ENCODE measurements around the gene SLC38A9.
A peak's percentile ranks its signal among the peaks of the same experiment; 100 is the strongest.

Gene SLC38A9

DNA sequence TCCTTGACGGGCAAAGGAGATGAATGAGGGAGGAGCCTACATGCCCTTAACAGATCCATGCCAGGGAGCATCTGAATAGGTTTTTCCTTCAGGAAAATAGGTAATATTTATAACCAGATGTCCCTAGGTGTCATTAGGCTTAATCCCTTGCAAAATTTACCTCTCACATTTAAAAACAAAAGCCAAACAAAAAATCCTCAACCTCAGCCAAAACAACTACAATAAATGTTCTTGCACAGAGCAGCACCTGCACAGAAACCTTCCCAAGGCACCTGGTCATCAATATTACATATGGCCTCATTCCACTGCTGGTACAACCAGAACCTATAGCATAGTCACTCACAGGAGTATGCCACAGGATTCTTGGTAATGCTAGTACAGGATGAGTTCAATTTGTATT, 30.1 kb downstream of the SLC38A9 start:
- H3K27ac ChIP-seq (ENCODE audit: low read depth, low read length) = no peak overlapping the region
- no peaks in the 10 kb centered on the region for H3K79me2 ChIP-seq (ENCODE audit: control insufficient read depth, insufficient read depth, low read length, unreplicated experiment)
- H3K27me3 ChIP-seq (ENCODE audit: insufficient read depth, low read length) = no peaks in the 10 kb centered on the region
- no peak overlapping the region for H2AFZ ChIP-seq (ENCODE audit: low read length, unreplicated experiment)
- H3K4me3 ChIP-seq (ENCODE audit: low read depth, low read length) = no peak overlapping the region
- no peaks in the 10 kb centered on the region for H3K36me3 ChIP-seq (ENCODE audit: insufficient read depth, low read length)
- H3K4me1 ChIP-seq (ENCODE audit: control insufficient read depth, insufficient read depth, low read length, unreplicated experiment) = peaks cover 12% of the 10 kb centered on the region

DNA sequence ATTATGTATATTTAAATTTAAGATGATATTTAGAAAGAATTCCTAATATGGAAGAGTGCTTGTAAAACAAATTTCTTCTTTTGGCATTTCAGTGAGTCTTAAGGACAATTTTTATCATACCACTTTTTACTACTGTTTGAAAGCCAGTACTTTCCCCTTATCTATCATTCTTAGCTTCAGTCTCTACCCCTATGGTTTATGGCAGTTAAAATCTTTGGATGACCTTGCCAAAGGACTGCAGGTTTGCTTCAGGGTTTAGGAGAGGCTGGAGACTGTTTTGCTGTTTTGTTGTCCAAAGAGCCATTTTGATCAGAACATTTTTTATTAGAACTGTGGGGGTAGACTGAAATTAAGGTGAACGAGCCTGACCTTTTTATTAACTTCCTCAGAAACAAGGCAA, 30.8 kb downstream of the SLC38A9 start:
- Histone ChIP-seq H3K36me3 (ENCODE audit: insufficient read depth, low read length) (no peaks in the 10 kb centered on the region), H3K4me3 (ENCODE audit: low read depth, low read length) (no peak overlapping the region), H2AFZ (ENCODE audit: low read length, unreplicated experiment) (no peak overlapping the region), H3K27ac (ENCODE audit: low read depth, low read length) (no peak overlapping the region), H3K4me1 (ENCODE audit: control insufficient read depth, insufficient read depth, low read length, unreplicated experiment) (peaks cover 12% of the 10 kb centered on the region), H3K79me2 (ENCODE audit: control insufficient read depth, insufficient read depth, low read length, unreplicated experiment) (no peaks in the 10 kb centered on the region), H3K27me3 (ENCODE audit: insufficient read depth, low read length) (no peaks in the 10 kb centered on the region)

DNA sequence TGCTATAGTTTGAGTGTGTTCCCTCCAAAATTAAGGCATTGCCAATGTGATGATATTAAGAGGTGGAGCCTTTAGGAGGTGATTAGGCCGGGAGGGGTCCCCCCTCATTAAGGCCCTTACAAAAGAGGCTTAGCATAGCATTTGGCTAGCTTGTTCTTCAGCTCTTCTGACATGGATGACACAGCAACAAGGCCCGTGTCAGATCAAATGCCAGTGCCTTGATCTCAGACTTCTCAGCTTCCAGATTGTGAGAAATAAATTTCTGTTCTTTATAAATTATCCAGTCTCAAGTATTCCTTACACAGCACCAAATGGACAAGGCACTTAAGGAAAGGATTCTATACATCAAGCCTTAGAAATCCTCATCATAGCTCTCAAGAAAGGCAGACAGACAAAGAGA, 31.8 kb downstream of the SLC38A9 start:
- H3K27ac ChIP-seq (ENCODE audit: low read depth, low read length) = no peak overlapping the region
- no peaks in the 10 kb centered on the region for H3K36me3 ChIP-seq (ENCODE audit: insufficient read depth, low read length)
- H3K4me1 ChIP-seq (ENCODE audit: control insufficient read depth, insufficient read depth, low read length, unreplicated experiment) = peaks cover 18% of the 10 kb centered on the region
- H3K79me2 ChIP-seq (ENCODE audit: control insufficient read depth, insufficient read depth, low read length, unreplicated experiment) = no peaks in the 10 kb centered on the region
- no peaks in the 10 kb centered on the region for H3K27me3 ChIP-seq (ENCODE audit: insufficient read depth, low read length)
- no peak overlapping the region for H2AFZ ChIP-seq (ENCODE audit: low read length, unreplicated experiment)
- H3K4me3 ChIP-seq (ENCODE audit: low read depth, low read length) = peak overlapping the region; percentile 2; the same call in 1 of the 2 replicates

DNA sequence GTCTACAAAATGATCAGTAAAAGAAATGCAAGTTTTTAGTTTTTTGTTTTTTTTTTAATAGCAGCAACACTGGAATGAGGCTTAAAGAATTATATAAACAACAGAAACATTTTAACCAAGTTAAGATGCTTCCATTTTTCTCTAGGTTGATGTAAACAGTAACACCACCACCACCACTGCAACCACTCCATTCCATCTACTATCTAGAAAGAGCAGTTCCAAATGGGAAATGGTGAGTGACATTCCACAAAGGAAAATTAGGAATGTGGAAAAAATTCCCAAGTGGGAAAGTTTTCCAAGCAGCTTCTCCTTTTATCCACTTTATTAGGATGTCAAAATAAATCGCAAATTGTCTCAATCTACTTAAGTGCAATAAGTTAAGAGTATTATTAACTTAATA, 32.6 kb downstream of the SLC38A9 start:
- Histone ChIP-seq H3K79me2 (ENCODE audit: control insufficient read depth, insufficient read depth, low read length, unreplicated experiment) (no peaks in the 10 kb centered on the region), H3K4me1 (ENCODE audit: control insufficient read depth, insufficient read depth, low read length, unreplicated experiment) (peaks cover 24% of the 10 kb centered on the region), H3K27ac (ENCODE audit: low read depth, low read length) (no peak overlapping the region), H2AFZ (ENCODE audit: low read length, unreplicated experiment) (no peak overlapping the region), H3K4me3 (ENCODE audit: low read depth, low read length) (no peak overlapping the region), H3K36me3 (ENCODE audit: insufficient read depth, low read length) (no peaks in the 10 kb centered on the region), H3K27me3 (ENCODE audit: insufficient read depth, low read length) (no peaks in the 10 kb centered on the region)

DNA sequence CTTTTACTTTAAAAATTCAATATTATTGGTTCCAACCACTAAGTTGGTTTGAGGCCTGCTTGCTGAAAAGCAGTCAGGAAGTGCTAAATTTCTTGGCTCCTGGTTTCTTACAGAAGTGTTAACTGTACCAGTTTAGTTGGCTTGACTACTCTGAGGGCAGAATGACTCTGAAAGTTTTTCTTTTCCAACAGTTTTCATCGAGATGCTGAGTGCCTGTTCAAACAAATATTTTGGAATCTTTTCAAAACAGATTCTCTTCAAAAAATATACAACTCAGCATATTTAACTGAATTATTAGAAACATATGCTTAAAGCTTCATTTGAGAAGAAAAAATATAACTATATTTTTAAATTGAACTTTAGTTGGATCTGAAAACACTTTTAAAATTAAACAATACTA, 37.0 kb downstream of the SLC38A9 start:
- Histone ChIP-seq H2AFZ (ENCODE audit: low read length, unreplicated experiment) (no peak overlapping the region), H3K27me3 (ENCODE audit: insufficient read depth, low read length) (no peaks in the 10 kb centered on the region), H3K36me3 (ENCODE audit: insufficient read depth, low read length) (no peaks in the 10 kb centered on the region), H3K4me1 (ENCODE audit: control insufficient read depth, insufficient read depth, low read length, unreplicated experiment) (peaks cover 27% of the 10 kb centered on the region), H3K79me2 (ENCODE audit: control insufficient read depth, insufficient read depth, low read length, unreplicated experiment) (no peaks in the 10 kb centered on the region), H3K4me3 (ENCODE audit: low read depth, low read length) (no peak overlapping the region), H3K27ac (ENCODE audit: low read depth, low read length) (peak overlapping the region; percentile 12; the same call in 1 of the 2 replicates)

DNA sequence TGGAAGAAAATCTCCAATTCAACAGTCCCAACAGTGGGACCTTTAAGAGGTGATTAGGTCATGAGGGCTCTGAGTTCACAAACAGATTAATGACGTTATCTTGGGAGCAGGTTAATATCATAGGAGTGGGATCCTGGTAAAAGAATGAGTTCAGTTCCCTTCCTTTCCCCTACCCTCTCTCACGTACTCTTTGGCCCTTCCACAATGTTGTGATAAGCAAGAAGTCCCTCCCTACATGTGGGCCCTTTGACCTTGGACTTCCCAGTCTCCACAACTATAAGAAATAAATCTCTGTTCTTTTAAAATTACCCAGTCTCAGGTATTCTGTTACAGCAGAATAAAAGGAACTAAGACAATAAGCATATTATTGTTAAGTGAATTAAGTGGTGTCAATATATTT, 37.8 kb downstream of the SLC38A9 start:
- Histone ChIP-seq H3K79me2 (ENCODE audit: control insufficient read depth, insufficient read depth, low read length, unreplicated experiment) (no peaks in the 10 kb centered on the region), H3K27me3 (ENCODE audit: insufficient read depth, low read length) (no peaks in the 10 kb centered on the region), H3K4me1 (ENCODE audit: control insufficient read depth, insufficient read depth, low read length, unreplicated experiment) (peaks cover 27% of the 10 kb centered on the region), H3K36me3 (ENCODE audit: insufficient read depth, low read length) (no peaks in the 10 kb centered on the region), H3K27ac (ENCODE audit: low read depth, low read length) (no peak overlapping the region), H3K4me3 (ENCODE audit: low read depth, low read length) (no peak overlapping the region), H2AFZ (ENCODE audit: low read length, unreplicated experiment) (no peak overlapping the region)

DNA sequence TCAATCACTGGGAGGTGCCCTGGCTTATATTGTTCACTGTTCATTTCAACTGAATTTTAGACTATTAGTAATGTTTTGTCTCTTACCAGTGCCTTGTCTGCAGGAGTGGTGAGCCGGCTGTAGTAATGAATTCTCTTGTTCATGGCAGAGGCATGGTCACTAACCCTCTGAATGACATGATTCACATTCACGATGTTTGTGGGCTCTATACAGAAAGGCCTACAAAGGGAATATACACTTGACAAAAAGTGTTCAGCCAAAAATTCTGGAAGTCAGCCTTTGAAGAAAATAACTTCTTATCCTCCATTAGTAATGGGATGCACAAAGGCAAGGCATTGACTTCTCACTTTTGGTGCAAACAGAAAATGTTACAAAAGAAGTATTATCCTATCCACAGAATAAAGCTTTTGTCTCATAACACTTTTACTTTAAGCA, 39.6 kb downstream of the SLC38A9 start:
- H3K4me1 ChIP-seq (ENCODE audit: control insufficient read depth, insufficient read depth, low read length, unreplicated experiment) = peaks cover 37% of the 10 kb centered on the region
- H3K27ac ChIP-seq (ENCODE audit: low read depth, low read length) = peak overlapping the region; percentile 47
- no peaks in the 10 kb centered on the region for H3K27me3 ChIP-seq (ENCODE audit: insufficient read depth, low read length)
- no peaks in the 10 kb centered on the region for H3K36me3 ChIP-seq (ENCODE audit: insufficient read depth, low read length)
- H3K4me3 ChIP-seq (ENCODE audit: low read depth, low read length) = no peak overlapping the region
- no peaks in the 10 kb centered on the region for H3K79me2 ChIP-seq (ENCODE audit: control insufficient read depth, insufficient read depth, low read length, unreplicated experiment)
- no peak overlapping the region for H2AFZ ChIP-seq (ENCODE audit: low read length, unreplicated experiment)

DNA sequence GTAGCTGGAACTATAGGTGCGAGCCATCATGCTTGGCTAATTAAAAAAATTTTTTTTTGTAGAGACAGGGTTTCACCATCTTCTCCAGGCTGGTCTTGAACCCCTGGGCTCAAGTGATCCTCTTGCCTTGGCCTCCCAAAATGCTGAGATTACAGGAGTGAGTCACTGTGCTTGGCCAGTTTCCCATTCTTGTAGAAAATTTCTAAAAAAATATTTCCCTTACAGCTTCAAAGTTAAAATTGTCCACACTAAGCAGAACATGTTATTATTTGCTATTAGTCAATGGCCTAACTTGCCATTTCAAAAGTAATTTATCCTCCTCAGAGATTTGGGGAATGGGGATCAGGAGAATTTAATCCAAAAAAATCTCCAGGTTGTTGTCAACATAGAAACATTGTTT, 40.1 kb downstream of the SLC38A9 start:
- Histone ChIP-seq H2AFZ (ENCODE audit: low read length, unreplicated experiment) (no peak overlapping the region), H3K27ac (ENCODE audit: low read depth, low read length) (peak overlapping the region; percentile 47)

DNA sequence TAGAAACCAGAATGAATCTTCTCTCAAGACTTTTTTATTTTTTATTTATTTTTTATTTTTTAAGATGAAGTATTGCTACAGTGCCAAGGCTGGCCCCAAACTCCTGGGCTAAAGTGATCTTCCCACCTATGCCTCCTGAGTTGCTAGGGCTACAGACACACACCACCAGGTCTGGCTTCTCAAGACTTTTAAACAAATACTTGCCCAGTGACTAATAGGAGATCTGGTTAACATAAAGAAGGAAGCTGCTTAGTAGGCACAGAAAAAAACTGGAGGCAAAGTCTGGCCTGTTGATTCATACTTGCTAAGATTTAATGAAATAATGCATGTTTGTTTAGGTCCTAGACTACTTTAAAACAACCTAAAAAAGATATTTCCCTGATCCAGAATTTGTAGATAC, 43.8 kb downstream of the SLC38A9 start:
- Histone ChIP-seq H3K4me3 (ENCODE audit: low read depth, low read length) (no peak overlapping the region), H3K79me2 (ENCODE audit: control insufficient read depth, insufficient read depth, low read length, unreplicated experiment) (no peaks in the 10 kb centered on the region), H3K27me3 (ENCODE audit: insufficient read depth, low read length) (no peaks in the 10 kb centered on the region), H3K36me3 (ENCODE audit: insufficient read depth, low read length) (no peaks in the 10 kb centered on the region), H3K27ac (ENCODE audit: low read depth, low read length) (peak overlapping the region; percentile 85), H3K4me1 (ENCODE audit: control insufficient read depth, insufficient read depth, low read length, unreplicated experiment) (peaks cover 28% of the 10 kb centered on the region), H2AFZ (ENCODE audit: low read length, unreplicated experiment) (no peak overlapping the region)

More for the DNA sequence above, 40.1 kb downstream of the SLC38A9 start:
- Histone ChIP-seq H3K4me1 (ENCODE audit: control insufficient read depth, insufficient read depth, low read length, unreplicated experiment) (peaks cover 37% of the 10 kb centered on the region), H3K4me3 (ENCODE audit: low read depth, low read length) (no peak overlapping the region), H3K27me3 (ENCODE audit: insufficient read depth, low read length) (no peaks in the 10 kb centered on the region), H3K36me3 (ENCODE audit: insufficient read depth, low read length) (no peaks in the 10 kb centered on the region), H3K79me2 (ENCODE audit: control insufficient read depth, insufficient read depth, low read length, unreplicated experiment) (no peaks in the 10 kb centered on the region)

DNA sequence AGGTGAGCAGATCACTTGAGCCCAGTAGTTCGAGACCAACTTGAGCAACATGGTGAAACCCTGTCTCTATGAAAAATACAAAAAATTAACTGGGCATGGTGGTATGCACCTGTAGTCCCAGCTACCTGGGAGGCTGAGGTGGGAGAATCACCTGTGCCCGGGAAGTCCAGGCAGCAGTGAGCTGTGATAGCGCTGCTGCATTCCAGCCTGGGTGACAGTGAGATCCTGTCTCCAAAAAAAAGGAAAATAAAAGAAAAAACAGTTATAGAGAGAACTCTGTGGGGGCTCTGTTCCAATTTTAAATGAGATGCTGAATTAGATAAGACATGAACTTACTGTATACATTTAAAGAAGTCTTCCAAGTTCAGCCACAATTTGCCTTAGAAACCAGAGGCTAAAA, 44.2 kb downstream of the SLC38A9 start:
- H3K36me3 ChIP-seq (ENCODE audit: insufficient read depth, low read length) = no peaks in the 10 kb centered on the region
- H3K27me3 ChIP-seq (ENCODE audit: insufficient read depth, low read length) = no peaks in the 10 kb centered on the region
- no peaks in the 10 kb centered on the region for H3K79me2 ChIP-seq (ENCODE audit: control insufficient read depth, insufficient read depth, low read length, unreplicated experiment)
- peak overlapping the region; percentile 85 for H3K27ac ChIP-seq (ENCODE audit: low read depth, low read length)
- H3K4me1 ChIP-seq (ENCODE audit: control insufficient read depth, insufficient read depth, low read length, unreplicated experiment) = peaks cover 25% of the 10 kb centered on the region
- H2AFZ ChIP-seq (ENCODE audit: low read length, unreplicated experiment) = no peak overlapping the region
- no peak overlapping the region for H3K4me3 ChIP-seq (ENCODE audit: low read depth, low read length)

DNA sequence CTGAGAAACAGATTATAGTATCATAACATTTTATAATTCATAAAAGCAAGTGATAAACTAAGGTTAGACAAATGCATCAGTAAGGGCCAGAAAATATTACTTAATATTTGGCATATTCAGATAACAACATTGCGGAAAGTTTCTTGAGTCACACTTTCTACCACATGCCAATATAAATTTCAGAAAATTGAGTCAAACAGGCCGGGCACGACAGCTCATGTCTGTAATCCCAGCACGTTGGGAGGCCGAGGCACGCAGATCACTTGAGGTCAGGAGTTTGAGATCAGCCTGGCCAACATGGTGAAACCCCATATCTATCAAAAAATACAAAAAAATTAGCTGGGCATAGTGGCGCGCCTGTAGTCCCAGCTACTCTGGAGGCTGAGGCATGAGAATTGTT, 47.1 kb downstream of the SLC38A9 start:
- no peak overlapping the region for H3K4me3 ChIP-seq (ENCODE audit: low read depth, low read length)
- H3K79me2 ChIP-seq (ENCODE audit: control insufficient read depth, insufficient read depth, low read length, unreplicated experiment) = no peaks in the 10 kb centered on the region
- H3K4me1 ChIP-seq (ENCODE audit: control insufficient read depth, insufficient read depth, low read length, unreplicated experiment) = peaks cover 16% of the 10 kb centered on the region
- no peak overlapping the region for H2AFZ ChIP-seq (ENCODE audit: low read length, unreplicated experiment)
- H3K27me3 ChIP-seq (ENCODE audit: insufficient read depth, low read length) = no peaks in the 10 kb centered on the region
- H3K36me3 ChIP-seq (ENCODE audit: insufficient read depth, low read length) = no peaks in the 10 kb centered on the region; the same call in 1 of the 2 replicates
- peak overlapping the region; percentile 60 for H3K27ac ChIP-seq (ENCODE audit: low read depth, low read length)

All from ACC112 (cell line).